Adrenal gland (tissue), 5 donors: ENCODE measurements around the gene COL5A1.

Source experiments
- CTCF ChIP-seq, 6 experiments: fragments of 450-650 bp in 4 of 6; fragments of 200-600 bp in 2 of 6; sonication (generic) in 1 of 6; IDR thresholded peaks; 1 replicate in 5 of 6; 2 replicates in 1 of 6; pipeline versions ENCODE4 v1.5.1 to v1.8.0; 2016 to 2021; ENCODE audit warnings: antibody characterized with exemption in 6 of 6, mild to moderate bottlenecking in 2 of 6, moderate library complexity in 1 of 6
- POLR2A ChIP-seq, 2 donors: fragments of 450-650 bp; IDR thresholded peaks; one replicate each; pipeline ENCODE4 v1.6.1; 2017; ENCODE audit warnings: antibody characterized with exemption in 2 of 2, mild to moderate bottlenecking in 2 of 2, moderate library complexity in 1 of 2
- donor health status: DM: no; HTN: no; CAD: no.

DNA sequence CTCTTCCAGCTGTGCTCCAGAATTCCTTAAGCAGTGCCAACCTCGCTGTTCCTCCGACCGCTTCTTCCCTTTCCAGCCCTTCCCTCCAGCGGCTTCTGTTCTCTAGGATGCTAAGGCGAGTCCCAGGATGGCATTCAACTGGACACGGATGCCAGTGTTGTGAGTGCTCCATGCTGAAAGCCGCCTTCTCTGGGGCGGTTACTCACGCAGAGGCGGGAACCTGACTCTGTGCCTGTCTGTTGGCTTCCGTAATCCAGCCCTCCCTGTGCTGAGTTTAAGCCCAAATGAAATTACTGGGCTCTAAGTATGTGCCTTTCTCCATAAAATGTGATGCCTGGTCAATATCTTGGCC is 20.2 kb downstream of the COL5A1 start:
- TF ChIP-seq CTCF (IDR thresholded peaks at IDR 0.05) (no peak), POLR2A (IDR thresholded peaks at IDR 0.05) (no peak)
